Muscle of leg (tissue), 11 donors: ENCODE data around the gene TRAF3IP3. TPM values are rescaled to one million over a fixed set of nuclear protein-coding genes. Genes with fewer than 3 reads are reported as not detected.

Experiments
- DNase-seq: peaks from one replicate; pipeline ENCODE4 v3.0.0; 2013
- H3K27ac ChIP-seq: one replicate; pipeline ENCODE4 v1.5.1; 2013; ENCODE audit warnings: mild to moderate bottlenecking, low read length, control low read depth
- H3K27me3 ChIP-seq: one replicate; pipeline ENCODE4 v1.6.1; 2013; ENCODE audit warnings: low read length; ENCODE audit not compliant: control insufficient read depth, insufficient read depth
- H3K36me3 ChIP-seq: one replicate; pipeline ENCODE4 v1.6.1; 2013; ENCODE audit warnings: low read length; ENCODE audit not compliant: control insufficient read depth, insufficient read depth
- H3K4me1 ChIP-seq: one replicate; pipeline ENCODE4 v1.6.1; 2013; ENCODE audit warnings: low read length; ENCODE audit not compliant: control insufficient read depth, insufficient read depth
- H3K4me3 ChIP-seq: one replicate; pipeline ENCODE4 v1.5.1; 2013; ENCODE audit warnings: low read length, control low read depth
- H3K9me3 ChIP-seq: replicated peaks from 2 replicates; pipeline ENCODE4 v1.6.1; 2013; ENCODE audit warnings: low read depth, low read length; ENCODE audit not compliant: control insufficient read depth
- WGBS: methylation state at CpG from one replicate; pipeline ENCODE4 v1.1.5; 2013; ENCODE audit warnings: missing lambda C conversion rate; ENCODE audit not compliant: insufficient coverage; 5-methylcytosine and 5-hydroxymethylcytosine counted together
- polyA plus RNA-seq, 8 donors: library from polyadenylated mRNA; unstranded; fragments of 120-200 nt; gene quantifications; one replicate each; pipeline versions ENCODE4 v1.2.1 to v1.2.3, GENCODE V29; 2013; ENCODE audit warnings: inconsistent platforms in 1 of 8, low replicate concordance in 1 of 8; ENCODE audit not compliant: insufficient read length in 8 of 8, insufficient read depth in 1 of 8
- total RNA-seq: library from RNA; stranded (reverse); fragments of 120-200 nt; gene quantifications from one replicate; pipeline ENCODE4 v1.2.4, GENCODE V29; 2013

Gene TRAF3IP3
- total and polyA plus RNA-seq, 9 donors: 0.82 to 3.2 (median 2.2) TPM

DNA sequence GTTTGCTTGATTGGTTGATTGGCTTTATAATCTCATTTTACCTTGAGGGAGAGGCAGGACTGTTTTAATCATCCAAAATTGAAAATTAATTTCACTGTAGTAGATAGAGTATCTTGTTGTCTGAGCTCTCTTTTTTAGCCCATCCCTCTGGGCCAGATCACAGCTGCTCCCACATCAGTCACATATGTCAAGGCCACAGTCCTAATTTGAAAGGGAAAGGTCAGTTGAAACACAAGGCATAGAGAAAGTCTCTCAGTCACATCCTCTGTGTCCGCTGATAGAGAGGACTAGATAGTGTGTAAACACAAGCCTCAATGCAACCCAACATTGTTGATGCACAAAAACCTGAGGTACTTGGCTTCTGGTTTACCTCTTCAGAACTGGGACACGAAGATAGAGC, 21.7 kb downstream of the TRAF3IP3 start:
- Histone ChIP-seq H3K27ac (no peak overlapping the region), H3K9me3 (no peaks in the 10 kb centered on the region), H3K27me3 (no peaks in the 10 kb centered on the region), H3K36me3 (no peaks in the 10 kb centered on the region), H3K4me1 (peaks cover under 1% of the 10 kb centered on the region), H3K4me3 (no peak overlapping the region)
- no CpG with 5 or more reads among the region's 2 CpGs for WGBS
- DNase-seq: no peak

DNA sequence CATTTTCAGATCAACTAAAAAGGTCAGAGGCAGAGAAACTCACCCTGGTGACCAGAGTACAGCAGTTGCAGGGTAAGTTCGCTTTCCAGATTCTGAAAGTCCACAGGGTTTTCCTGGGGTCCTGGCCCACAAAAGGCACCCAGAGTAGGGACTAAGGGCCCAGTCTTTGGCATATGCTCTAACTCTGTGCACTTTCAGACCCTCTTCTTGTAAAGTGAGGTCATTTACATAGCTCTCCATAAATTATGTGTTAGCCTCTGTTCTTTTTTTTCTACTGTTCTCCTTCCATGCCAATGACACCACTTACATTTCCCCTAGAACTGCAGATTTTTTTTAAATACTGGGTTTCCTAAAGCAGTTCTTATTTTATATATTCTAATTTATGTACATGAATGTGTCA, 22.2 kb downstream of the TRAF3IP3 start:
- no peaks in the 10 kb centered on the region for H3K9me3 ChIP-seq
- H3K36me3 ChIP-seq: no peaks in the 10 kb centered on the region
- no peak overlapping the region for H3K4me3 ChIP-seq
- DNase-seq: no peak
- H3K4me1 ChIP-seq: peaks cover 6% of the 10 kb centered on the region
- WGBS: 89% methylated on average over 1 of the region's 1 CpG
- H3K27me3 ChIP-seq: no peaks in the 10 kb centered on the region
- H3K27ac ChIP-seq: no peak overlapping the region

DNA sequence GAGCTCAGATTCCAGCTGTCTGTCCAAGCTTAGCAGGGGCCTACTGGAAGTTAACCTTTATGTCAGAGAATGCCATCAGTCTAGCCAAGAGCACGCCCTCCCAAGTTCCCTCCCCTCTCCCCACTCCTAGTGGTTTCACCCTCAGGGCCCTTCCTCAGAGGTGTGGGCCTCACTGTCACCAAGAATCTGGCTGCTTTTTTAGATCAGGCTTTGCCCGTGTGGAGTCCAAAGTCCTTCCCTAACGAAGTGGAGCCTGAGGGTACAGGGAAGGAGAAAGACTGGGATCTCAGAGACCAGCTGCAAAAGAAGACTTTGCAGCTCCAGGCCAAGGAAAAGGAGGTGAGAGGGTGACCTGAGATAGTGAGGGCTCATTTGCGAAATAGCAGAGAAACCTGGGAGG, 24.4 kb downstream of the TRAF3IP3 start:
- WGBS: 92% methylated on average over 2 of the region's 4 CpGs
- H3K27ac ChIP-seq: no peak overlapping the region
- H3K27me3 ChIP-seq: no peaks in the 10 kb centered on the region
- H3K4me3 ChIP-seq: no peak overlapping the region
- H3K36me3 ChIP-seq: no peaks in the 10 kb centered on the region
- no peak for DNase-seq
- H3K9me3 ChIP-seq: peaks cover 2% of the 10 kb centered on the region
- H3K4me1 ChIP-seq: peaks cover 18% of the 10 kb centered on the region

DNA sequence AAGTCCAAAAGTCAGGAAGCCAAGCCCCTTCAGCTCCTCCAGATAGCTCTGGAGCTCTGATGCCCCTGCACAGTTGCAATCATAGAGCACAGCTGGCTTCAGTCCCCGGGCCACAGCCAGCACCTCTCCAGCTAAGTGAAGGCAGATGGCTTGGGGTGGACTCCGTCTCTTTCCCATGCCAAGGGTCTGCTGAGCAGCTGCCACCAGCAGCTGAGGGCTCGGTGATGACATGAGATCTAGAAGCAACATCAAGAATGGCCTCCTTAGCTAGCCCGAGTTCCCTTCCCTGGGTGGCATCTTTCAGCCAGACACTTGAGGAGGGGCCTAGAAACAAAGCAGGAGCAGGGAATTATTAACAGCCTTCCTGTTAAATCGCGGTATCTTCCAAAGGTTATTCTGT, 27.5 kb downstream of the TRAF3IP3 start:
- WGBS: 42% methylated on average over 5 of the region's 6 CpGs
- Histone ChIP-seq H3K27me3 (peaks cover 17% of the 10 kb centered on the region), H3K27ac (peak overlapping the region; percentile 96), H3K9me3 (peaks cover 2% of the 10 kb centered on the region), H3K36me3 (no peaks in the 10 kb centered on the region), H3K4me3 (peak overlapping the region; percentile 89), H3K4me1 (peaks cover 18% of the 10 kb centered on the region)
- peak; percentile 72 for DNase-seq

DNA sequence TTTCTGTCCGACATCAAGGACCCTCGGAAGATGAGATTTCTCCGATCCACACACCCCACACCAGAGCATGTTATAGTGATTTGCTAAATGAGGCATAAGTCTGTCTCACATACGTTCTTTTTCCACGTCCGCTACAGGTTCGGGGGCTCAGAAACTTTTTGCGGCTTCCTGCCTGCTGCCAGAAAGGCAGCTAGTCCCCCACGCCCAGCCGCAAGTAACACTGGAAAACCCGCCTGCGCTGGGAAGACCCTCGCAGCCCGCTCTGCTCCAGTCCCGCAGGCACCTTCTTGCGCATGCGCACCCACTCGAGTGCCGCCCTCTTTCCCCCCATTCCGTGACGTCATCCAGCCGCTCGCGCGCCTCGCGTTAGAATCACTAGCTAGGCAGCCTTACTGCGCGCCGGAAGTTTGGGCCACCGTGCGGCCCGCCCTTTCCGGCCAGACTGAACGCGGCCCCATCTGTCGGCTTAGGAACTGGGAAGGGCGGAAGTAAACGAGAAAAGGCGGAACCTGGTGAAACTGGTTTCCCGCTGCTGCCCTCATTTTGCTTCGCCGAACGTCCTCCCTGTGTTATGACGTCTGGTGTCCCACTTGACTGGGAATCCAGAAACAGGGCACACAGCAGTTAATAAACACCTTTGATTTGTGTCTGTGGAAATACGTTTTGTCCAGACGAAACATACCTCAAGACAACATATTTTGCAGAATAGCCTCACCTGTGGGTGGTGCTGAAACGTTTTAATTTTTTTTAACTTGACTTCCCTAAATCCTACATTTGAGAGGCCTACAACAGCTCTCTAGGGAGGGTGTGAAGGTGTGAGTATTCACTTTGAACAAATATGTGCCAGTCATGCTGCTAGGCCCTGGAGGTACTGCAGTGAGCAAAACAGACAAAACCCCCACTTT, 28.7 kb downstream of the TRAF3IP3 start, which contains the start of gene C1orf74:
Gene C1orf74 (minus strand): TSS at position 295 of the 905 bp plus-strand sequence. CDS start 925 bp downstream, outside the sequence.
- DNase-seq: peak; percentile 99
- peaks cover 2% of the 10 kb centered on the region for H3K9me3 ChIP-seq
- H3K27ac ChIP-seq: peak within 1 kb of the TSS; percentile 96
- H3K4me3 ChIP-seq: peak within 1 kb of the TSS; percentile 89
- peaks cover 25% of the 10 kb centered on the region for H3K27me3 ChIP-seq
- no peaks in the 10 kb centered on the region for H3K36me3 ChIP-seq
- H3K4me1 ChIP-seq: peaks cover 18% of the 10 kb centered on the region
- 0% methylated on average over 41 of the region's 48 CpGs for WGBS

DNA sequence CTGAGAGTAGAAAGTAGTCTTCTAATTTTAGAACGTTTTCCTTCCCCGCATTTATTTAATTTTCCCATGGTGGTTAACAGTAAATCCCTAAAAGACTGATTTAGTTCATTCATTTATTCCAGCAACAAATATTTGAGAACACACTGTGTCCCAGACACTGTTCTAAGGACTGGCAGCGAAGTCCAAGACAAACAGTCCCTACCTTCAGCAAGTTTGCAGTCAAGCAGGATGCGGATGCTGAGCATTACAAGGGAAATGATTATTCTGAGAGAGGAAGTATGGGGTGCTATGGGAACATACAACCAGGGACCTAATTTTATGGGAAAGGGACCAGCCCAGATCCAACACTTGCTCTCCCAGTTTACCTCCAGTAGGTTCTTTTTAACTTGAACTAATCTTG, 29.7 kb downstream of the TRAF3IP3 start:
- Histone ChIP-seq H3K4me1 (peaks cover 18% of the 10 kb centered on the region), H3K36me3 (no peaks in the 10 kb centered on the region), H3K4me3 (no peak overlapping the region), H3K9me3 (peaks cover 2% of the 10 kb centered on the region), H3K27ac (no peak overlapping the region), H3K27me3 (peaks cover 31% of the 10 kb centered on the region)
- DNase-seq: no peak
- no CpG with 5 or more reads among the region's 4 CpGs for WGBS

DNA sequence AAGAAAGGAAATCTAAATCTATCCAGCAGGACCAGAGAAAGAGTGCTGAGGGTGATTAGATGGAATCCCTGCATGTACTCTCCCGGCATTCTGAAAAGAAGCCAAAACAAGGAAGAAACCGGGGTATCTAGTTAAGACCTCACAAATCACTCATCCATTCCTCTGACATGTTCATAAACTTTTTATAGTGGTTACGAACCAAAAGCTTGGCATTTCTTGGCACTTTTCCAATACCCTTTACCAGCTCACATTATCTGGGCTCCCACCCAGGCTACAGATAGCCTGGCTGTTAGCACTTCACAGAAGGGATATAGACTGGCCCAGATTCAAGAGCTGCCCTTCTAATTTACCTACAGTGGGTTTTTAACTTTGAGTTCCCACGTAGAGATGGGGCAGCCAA, 30.3 kb downstream of the TRAF3IP3 start:
- H3K4me1 ChIP-seq: peaks cover 18% of the 10 kb centered on the region
- H3K4me3 ChIP-seq: no peak overlapping the region
- 63% methylated on average over 2 of the region's 4 CpGs for WGBS
- no peak for DNase-seq
- no peaks in the 10 kb centered on the region for H3K36me3 ChIP-seq
- H3K27ac ChIP-seq: no peak overlapping the region
- peaks cover 2% of the 10 kb centered on the region for H3K9me3 ChIP-seq
- H3K27me3 ChIP-seq: peaks cover 34% of the 10 kb centered on the region

DNA sequence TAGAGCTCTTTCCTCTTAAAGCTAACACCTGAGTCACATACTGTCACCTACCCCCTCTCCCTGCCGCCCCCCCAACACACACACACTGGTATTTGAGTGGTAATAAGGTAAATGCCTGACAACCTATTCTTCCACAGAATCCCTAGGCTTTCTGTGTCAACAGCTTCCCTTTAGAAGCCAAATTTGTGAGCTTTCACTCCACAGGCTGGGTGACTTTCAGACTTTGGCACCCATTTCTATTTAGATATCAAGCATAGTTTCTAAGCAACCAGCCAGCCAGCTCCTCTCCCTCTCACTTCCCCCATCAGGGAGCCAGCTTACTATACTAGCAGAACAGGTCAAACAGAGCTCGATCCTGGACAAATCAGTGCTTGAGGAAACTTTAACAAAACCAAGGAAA, 31.7 kb downstream of the TRAF3IP3 start:
- DNase-seq: peak; percentile 22
- H3K36me3 ChIP-seq: no peaks in the 10 kb centered on the region
- peaks cover 18% of the 10 kb centered on the region for H3K4me1 ChIP-seq
- no CpG with 5 or more reads among the region's 2 CpGs for WGBS
- peaks cover 42% of the 10 kb centered on the region for H3K27me3 ChIP-seq
- no peak overlapping the region for H3K27ac ChIP-seq
- peaks cover 2% of the 10 kb centered on the region for H3K9me3 ChIP-seq
- no peak overlapping the region for H3K4me3 ChIP-seq

DNA sequence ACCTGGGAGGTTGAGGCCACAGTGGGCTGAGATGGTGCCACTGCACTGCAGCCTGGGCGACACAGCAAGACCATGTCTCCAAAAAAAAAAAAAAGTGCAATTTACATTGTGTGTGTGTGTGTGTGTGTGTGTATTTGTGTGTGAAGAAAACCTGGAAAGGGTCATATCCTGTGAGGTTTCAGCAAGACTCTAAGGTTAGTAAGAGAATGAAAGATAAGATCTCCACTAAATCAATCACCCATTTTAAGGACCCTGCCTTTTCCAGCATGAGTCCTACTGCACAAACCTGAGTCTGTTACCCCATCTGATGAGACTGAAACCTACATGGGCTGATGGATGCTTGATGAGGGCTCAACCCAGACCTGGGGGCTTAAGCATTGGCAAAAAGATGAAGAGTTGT, 33.4 kb downstream of the TRAF3IP3 start:
- Histone ChIP-seq H3K27ac (no peak overlapping the region), H3K4me1 (peaks cover 4% of the 10 kb centered on the region), H3K4me3 (no peak overlapping the region), H3K36me3 (no peaks in the 10 kb centered on the region), H3K9me3 (peaks cover 2% of the 10 kb centered on the region), H3K27me3 (peaks cover 42% of the 10 kb centered on the region)
- WGBS: 71% methylated on average over 1 of the region's 1 CpG
- DNase-seq: no peak

DNA sequence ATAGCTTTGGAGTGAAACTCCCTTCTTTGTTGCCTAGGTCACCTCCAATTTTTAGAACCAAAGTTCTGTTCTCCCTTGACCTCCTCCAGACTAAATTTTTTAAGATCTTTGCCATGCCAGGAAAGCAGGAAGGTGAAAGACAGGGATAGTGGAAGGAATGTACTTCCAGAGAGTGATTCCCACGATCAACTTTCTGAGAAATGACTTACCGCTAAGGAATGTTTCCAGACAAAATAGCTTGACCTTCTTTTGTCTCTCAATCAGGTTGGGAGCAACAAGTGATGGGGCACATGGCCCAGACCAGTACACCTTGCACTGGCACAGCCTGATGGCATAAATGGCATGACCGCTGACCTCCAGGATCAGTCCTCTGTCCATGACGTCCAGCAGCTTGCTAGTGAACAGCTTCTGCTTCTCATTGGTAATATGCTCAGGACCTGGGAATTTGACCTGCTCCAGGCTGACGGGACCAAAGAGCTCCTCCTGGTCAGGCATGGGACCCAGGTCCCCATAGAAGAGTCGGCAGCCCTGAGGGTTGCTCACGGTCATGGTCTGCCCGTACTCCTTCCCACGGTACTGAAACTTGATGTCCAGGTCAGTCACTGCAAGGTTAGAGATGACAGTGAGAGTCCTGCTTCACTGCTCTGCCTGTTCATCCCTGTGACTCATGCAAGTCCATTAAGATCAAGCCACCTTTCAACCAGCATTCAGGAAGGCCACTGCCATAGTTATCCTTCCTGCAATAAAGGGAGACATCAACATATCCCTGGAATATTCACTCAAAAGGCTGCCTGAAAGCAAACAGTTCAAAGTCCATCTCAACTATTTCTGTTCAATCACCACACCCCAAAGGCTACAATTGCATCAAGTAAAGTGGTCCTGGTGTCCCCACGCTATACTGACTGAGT, 34.7 kb downstream of the TRAF3IP3 start:
- H3K27me3 ChIP-seq: peaks cover 46% of the 10 kb centered on the region
- no peak overlapping the region for H3K27ac ChIP-seq
- 93% methylated on average over 9 of the region's 10 CpGs for WGBS

More for the DNA sequence above, 34.7 kb downstream of the TRAF3IP3 start:
- H3K4me1 ChIP-seq: no peaks in the 10 kb centered on the region
- no peak overlapping the region for H3K4me3 ChIP-seq
- no peak for DNase-seq
- no peaks in the 10 kb centered on the region for H3K9me3 ChIP-seq
- no peaks in the 10 kb centered on the region for H3K36me3 ChIP-seq
